Thymus (tissue), 11 donors: ENCODE results near the gene PAX7. TPM values are rescaled to one million over a fixed set of nuclear protein-coding genes. Genes with fewer than 3 reads are reported as not detected.

Source experiments
- DNase-seq, 9 donors: peaks; one replicate each; pipeline ENCODE4 v3.0.0-alpha.2; 2013; ENCODE audit warnings: low spot score in 9 of 9, low read depth in 6 of 9, missing footprints in 1 of 9
- H3K27ac ChIP-seq, 2 donors: one replicate each; pipeline ENCODE4 v1.5.1; 2013; ENCODE audit warnings: control low read depth in 1 of 2, low read depth in 1 of 2, low read length in 1 of 2, mild to moderate bottlenecking in 1 of 2, moderate library complexity in 1 of 2
- H3K27me3 ChIP-seq, 2 donors: one replicate each; pipeline ENCODE4 v1.5.1; 2013; ENCODE audit warnings: low read length in 1 of 2; ENCODE audit not compliant: control insufficient read depth in 2 of 2, insufficient read depth in 1 of 2
- H3K36me3 ChIP-seq, 2 donors: one replicate each; pipeline ENCODE4 v1.5.1; 2013; ENCODE audit warnings: low read length in 1 of 2, mild to moderate bottlenecking in 1 of 2, moderate library complexity in 1 of 2; ENCODE audit not compliant: control insufficient read depth in 2 of 2, insufficient read depth in 2 of 2
- H3K4me1 ChIP-seq, 2 donors: one replicate each; pipeline ENCODE4 v1.5.1; 2013; ENCODE audit warnings: low read length in 2 of 2; ENCODE audit not compliant: control insufficient read depth in 2 of 2, insufficient read depth in 2 of 2
- H3K4me3 ChIP-seq, 2 donors: one replicate each; pipeline ENCODE4 v1.5.1; 2013; ENCODE audit warnings: low read length in 2 of 2, control low read depth in 1 of 2, mild to moderate bottlenecking in 1 of 2
- H3K9me3 ChIP-seq, 2 donors: one replicate each; pipeline ENCODE4 v1.5.1; 2013; ENCODE audit warnings: low read length in 1 of 2, mild to moderate bottlenecking in 1 of 2; ENCODE audit not compliant: control insufficient read depth in 2 of 2, insufficient read depth in 1 of 2
- WGBS: extraction: QIAGEN DNeasy Blood & Tissue Kit; methylation state at CpG from one replicate; pipeline ENCODE4 v1.1.7; 2013; 5-methylcytosine and 5-hydroxymethylcytosine counted together
- polyA plus RNA-seq: library from polyadenylated mRNA; stranded (reverse); fragments of 200-250 nt; gene quantifications from one replicate; pipeline ENCODE4 v1.2.3, GENCODE V29; 2013
- total RNA-seq: library from RNA; stranded (reverse); fragments of 120-200 nt; gene quantifications from one replicate; pipeline ENCODE4 v1.2.4, GENCODE V29; 2013
- donor health status: healthy.

Gene PAX7
- total and polyA plus RNA-seq, 2 donors: 0.05 to 0.11 TPM

GRCh38 chr1:18716112-18716784 is 85.6 kb downstream of the PAX7 start:
- Histone ChIP-seq H3K4me3 (no peak overlapping the region), H3K4me1 (no peaks in the 10 kb centered on the region), H3K27me3 (peaks cover 53 to 84% of the 10 kb centered on the region in 2 donors), H3K36me3 (no peaks in the 10 kb centered on the region), H3K27ac (no peak overlapping the region), H3K9me3 (no peaks in the 10 kb centered on the region)
- no peak for DNase-seq
- 28% methylated on average over 15 of the region's 15 CpGs for WGBS

GRCh38 chr1:18716785-18717678 is 86.4 kb downstream of the PAX7 start:
- Histone ChIP-seq H3K27me3 (peaks cover 53 to 84% of the 10 kb centered on the region in 2 donors), H3K4me3 (no peak overlapping the region), H3K4me1 (no peaks in the 10 kb centered on the region), H3K9me3 (no peaks in the 10 kb centered on the region), H3K27ac (no peak overlapping the region), H3K36me3 (no peaks in the 10 kb centered on the region)
- 7% methylated on average over 72 of the region's 72 CpGs for WGBS
- no peak for DNase-seq

GRCh38 chr1:18719786-18720451 is 89.3 kb downstream of the PAX7 start:
- peaks cover 61 to 96% of the 10 kb centered on the region in 2 donors for H3K27me3 ChIP-seq
- H3K27ac ChIP-seq: no peak overlapping the region
- DNase-seq: no peak
- no peaks in the 10 kb centered on the region for H3K4me1 ChIP-seq
- H3K9me3 ChIP-seq: no peaks in the 10 kb centered on the region
- H3K36me3 ChIP-seq: no peaks in the 10 kb centered on the region
- no peak overlapping the region for H3K4me3 ChIP-seq
- 72% methylated on average over 9 of the region's 9 CpGs for WGBS

- Histone ChIP-seq H3K4me3 (no peak overlapping the region), H3K4me1 (no peaks in the 10 kb centered on the region), H3K9me3 (no peaks in the 10 kb centered on the region), H3K27ac (no peak overlapping the region), H3K27me3 (peaks cover 55 to 96% of the 10 kb centered on the region in 2 donors), H3K36me3 (no peaks in the 10 kb centered on the region)
- WGBS: 58% methylated on average over 8 of the region's 8 CpGs
- no peak for DNase-seq
These were observed 90.4 kb downstream of the PAX7 start for GRCh38 chr1:18721041-18721440.

- Histone ChIP-seq H3K4me1 (no peaks in the 10 kb centered on the region), H3K36me3 (no peaks in the 10 kb centered on the region), H3K27ac (no peak overlapping the region), H3K9me3 (no peaks in the 10 kb centered on the region), H3K27me3 (peaks cover 56 to 95% of the 10 kb centered on the region in 2 donors), H3K4me3 (no peak overlapping the region)
- no peak for DNase-seq
- 86% methylated on average over 1 of the region's 1 CpG for WGBS
These were observed 91.1 kb downstream of the PAX7 start for GRCh38 chr1:18721776-18722175.

GRCh38 chr1:18722270-18722669 is 91.6 kb downstream of the PAX7 start:
- no peak overlapping the region for H3K4me3 ChIP-seq
- no peaks in the 10 kb centered on the region for H3K36me3 ChIP-seq
- H3K27ac ChIP-seq: no peak overlapping the region
- no peaks in the 10 kb centered on the region for H3K4me1 ChIP-seq
- 65% methylated on average over 19 of the region's 19 CpGs for WGBS
- no peaks in the 10 kb centered on the region for H3K9me3 ChIP-seq
- no peak for DNase-seq
- H3K27me3 ChIP-seq: peaks cover 51 to 91% of the 10 kb centered on the region in 2 donors

GRCh38 chr1:18723206-18723605 is 92.6 kb downstream of the PAX7 start:
- H3K27me3 ChIP-seq: peaks cover 42 to 87% of the 10 kb centered on the region in 2 donors

GRCh38 chr1:18723701-18724411 is 93.2 kb downstream of the PAX7 start:
- no peak for DNase-seq
- WGBS: 21% methylated on average over 19 of the region's 19 CpGs
- Histone ChIP-seq H3K9me3 (no peaks in the 10 kb centered on the region), H3K27me3 (peaks cover 41 to 81% of the 10 kb centered on the region in 2 donors), H3K27ac (no peak overlapping the region), H3K36me3 (no peaks in the 10 kb centered on the region), H3K4me3 (no peak overlapping the region), H3K4me1 (no peaks in the 10 kb centered on the region)

More at GRCh38 chr1:18723206-18723605, 92.6 kb downstream of the PAX7 start:
- Histone ChIP-seq H3K4me3 (no peak overlapping the region), H3K27ac (no peak overlapping the region), H3K36me3 (no peaks in the 10 kb centered on the region), H3K9me3 (no peaks in the 10 kb centered on the region), H3K4me1 (no peaks in the 10 kb centered on the region)
- 87% methylated on average over 9 of the region's 9 CpGs for WGBS
- no peak for DNase-seq
